ENCODE data around the gene MPP2.

DNA sequence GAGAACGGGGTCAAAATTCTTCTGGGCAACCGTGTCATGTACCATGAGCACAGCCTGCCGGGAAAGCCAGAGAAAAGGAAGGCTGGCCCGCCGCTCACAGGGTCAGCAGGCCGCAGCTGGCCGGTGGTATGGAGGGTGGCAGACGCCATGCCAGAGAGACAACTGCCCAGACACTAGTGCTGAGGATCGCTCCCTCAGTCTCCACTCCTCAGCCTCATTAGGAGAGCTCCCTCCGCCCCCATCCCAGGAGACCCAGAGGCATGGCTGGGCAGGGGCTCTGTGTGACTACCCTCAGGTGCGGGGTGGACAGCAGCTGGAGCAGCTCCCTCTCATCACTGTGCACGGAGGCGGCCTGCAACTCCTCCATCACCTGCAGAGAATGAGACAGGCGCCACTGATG is 77.6 kb downstream of the MPP2 start:
- TF ChIP-seq, protein P1, sequence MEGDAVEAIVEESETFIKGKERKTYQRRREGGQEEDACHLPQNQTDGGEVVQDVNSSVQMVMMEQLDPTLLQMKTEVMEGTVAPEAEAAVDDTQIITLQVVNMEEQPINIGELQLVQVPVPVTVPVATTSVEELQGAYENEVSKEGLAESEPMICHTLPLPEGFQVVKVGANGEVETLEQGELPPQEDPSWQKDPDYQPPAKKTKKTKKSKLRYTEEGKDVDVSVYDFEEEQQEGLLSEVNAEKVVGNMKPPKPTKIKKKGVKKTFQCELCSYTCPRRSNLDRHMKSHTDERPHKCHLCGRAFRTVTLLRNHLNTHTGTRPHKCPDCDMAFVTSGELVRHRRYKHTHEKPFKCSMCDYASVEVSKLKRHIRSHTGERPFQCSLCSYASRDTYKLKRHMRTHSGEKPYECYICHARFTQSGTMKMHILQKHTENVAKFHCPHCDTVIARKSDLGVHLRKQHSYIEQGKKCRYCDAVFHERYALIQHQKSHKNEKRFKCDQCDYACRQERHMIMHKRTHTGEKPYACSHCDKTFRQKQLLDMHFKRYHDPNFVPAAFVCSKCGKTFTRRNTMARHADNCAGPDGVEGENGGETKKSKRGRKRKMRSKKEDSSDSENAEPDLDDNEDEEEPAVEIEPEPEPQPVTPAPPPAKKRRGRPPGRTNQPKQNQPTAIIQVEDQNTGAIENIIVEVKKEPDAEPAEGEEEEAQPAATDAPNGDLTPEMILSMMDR (IDR thresholded peaks at IDR 0.05): no peak
- TF ChIP-seq POLR2A (IDR thresholded peaks at IDR 0.05): no peak
